ENCODE results near the gene SNX24.
A peak's percentile ranks its signal among the peaks of the same experiment; 100 is the strongest.

Gene SNX24

DNA sequence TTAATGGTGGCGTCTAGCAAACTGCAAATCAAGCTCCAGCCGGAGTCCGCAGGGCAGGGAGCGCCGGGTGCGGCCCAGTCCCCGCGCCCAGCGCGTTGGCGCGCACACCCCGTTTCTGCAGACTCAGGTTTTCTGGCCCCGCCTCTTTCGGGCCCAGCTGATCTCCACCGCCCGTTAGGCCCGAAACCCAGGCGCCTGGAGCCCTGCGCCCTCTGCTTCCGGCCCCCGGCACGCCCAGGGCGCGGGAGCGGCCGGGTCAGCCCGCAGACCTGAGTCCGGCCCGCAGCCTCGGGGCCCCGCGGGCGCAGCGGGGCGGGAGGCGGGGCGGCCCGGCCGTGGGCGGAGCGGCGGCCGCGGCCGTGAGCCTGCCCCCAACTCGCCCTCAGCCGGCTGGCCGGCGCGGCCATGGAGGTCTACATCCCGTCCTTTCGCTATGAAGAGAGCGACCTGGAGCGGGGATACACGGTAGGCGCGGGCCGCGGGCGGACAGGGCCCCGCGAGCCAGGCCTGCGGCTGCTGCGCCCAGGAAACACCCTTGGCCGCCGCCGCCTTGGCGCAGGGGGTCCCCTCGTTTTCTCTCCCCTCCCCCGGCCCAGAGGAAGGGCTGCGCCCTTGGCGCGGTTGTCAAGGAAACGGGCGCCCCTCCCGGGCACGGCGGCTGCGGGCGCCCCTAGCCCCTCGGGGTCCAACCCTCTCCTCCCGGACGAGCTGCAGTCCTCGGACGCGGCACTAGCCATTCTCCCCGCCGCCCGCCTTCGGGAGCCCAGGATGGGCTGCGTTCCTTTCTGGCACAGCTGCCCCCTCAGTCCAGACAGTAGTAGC is at the start of gene SNX24:
TSS of gene SNX24 (plus strand) at position 385 of the 822 bp plus-strand sequence. CDS start at position 406, 21 bp downstream.
- Histone ChIP-seq H3K4me3 (ENCODE audit: low read depth in 1 of 2, low read length in 2 of 2) (peak within 1 kb of the TSS; percentile 88 to 93), H3K4me1 (ENCODE audit: control insufficient read depth in 1 of 2, insufficient read depth in 2 of 2, low read length in 2 of 2) (peaks cover 8 to 9% of the 10 kb centered on the region in 2 donors), H3K27ac (ENCODE audit: low read length) (peak within 1 kb of the TSS; percentile 82), H3K27me3 (ENCODE audit: low read depth, low read length) (no peaks in the 10 kb centered on the region), H3K36me3 (ENCODE audit: control insufficient read depth in 1 of 2, insufficient read depth in 2 of 2, low read length in 2 of 2) (peaks cover 0 to 6% of the 10 kb centered on the region in 2 donors), H3K9me3 (ENCODE audit: control insufficient read depth in 1 of 2, low read length in 2 of 2) (no peaks in the 10 kb centered on the region)

DNA sequence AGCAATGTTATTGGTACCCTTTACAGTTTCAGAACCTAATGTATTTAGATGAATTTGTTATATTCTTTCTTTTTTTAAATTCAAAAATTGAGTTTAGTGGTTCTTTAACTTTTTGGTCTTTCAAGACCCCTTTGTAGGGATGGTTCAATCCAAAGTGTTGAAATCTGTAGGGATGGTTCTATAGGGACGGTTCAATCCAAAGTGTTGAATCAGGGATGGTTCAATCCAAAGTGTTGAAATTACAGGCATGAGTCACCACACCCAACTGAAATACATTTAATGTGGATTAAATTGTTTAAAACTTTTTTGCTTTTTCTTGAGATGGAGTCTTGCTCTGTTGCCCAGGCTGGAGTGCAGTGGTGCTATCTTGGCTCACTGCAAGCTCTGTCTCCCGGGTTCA is 39.9 kb upstream of the SNX24 start:
- Histone ChIP-seq H3K9me3 (ENCODE audit: control insufficient read depth in 1 of 2, low read length in 2 of 2) (no peaks in the 10 kb centered on the region), H3K4me1 (ENCODE audit: control insufficient read depth in 1 of 2, insufficient read depth in 2 of 2, low read length in 2 of 2) (no peaks in the 10 kb centered on the region), H3K36me3 (ENCODE audit: control insufficient read depth in 1 of 2, insufficient read depth in 2 of 2, low read length in 2 of 2) (peaks cover 13 to 47% of the 10 kb centered on the region in 2 donors), H3K27me3 (ENCODE audit: low read depth, low read length) (no peaks in the 10 kb centered on the region), H3K4me3 (ENCODE audit: low read depth in 1 of 2, low read length in 2 of 2) (no peak overlapping the region), H3K27ac (ENCODE audit: low read length) (no peak overlapping the region)

GRCh38 chr5:122810405-122810804 is 35.0 kb upstream of the SNX24 start:
- H3K36me3 ChIP-seq (ENCODE audit: control insufficient read depth in 1 of 2, insufficient read depth in 2 of 2, low read length in 2 of 2), result peaks cover 4 to 21% of the 10 kb centered on the region in 2 donors
- no peaks in the 10 kb centered on the region for H3K9me3 ChIP-seq (ENCODE audit: control insufficient read depth in 1 of 2, low read length in 2 of 2)
- H3K27me3 ChIP-seq (ENCODE audit: low read depth, low read length), result no peaks in the 10 kb centered on the region
- H3K4me1 ChIP-seq (ENCODE audit: control insufficient read depth in 1 of 2, insufficient read depth in 2 of 2, low read length in 2 of 2), result no peaks in the 10 kb centered on the region
- no peak overlapping the region for H3K27ac ChIP-seq (ENCODE audit: low read length)
- H3K4me3 ChIP-seq (ENCODE audit: low read depth in 1 of 2, low read length in 2 of 2), result no peak overlapping the region

- Histone ChIP-seq H3K4me3 (ENCODE audit: low read depth in 1 of 2, low read length in 2 of 2) (no peak overlapping the region), H3K9me3 (ENCODE audit: control insufficient read depth in 1 of 2, low read length in 2 of 2) (no peaks in the 10 kb centered on the region), H3K27ac (ENCODE audit: low read length) (no peak overlapping the region), H3K36me3 (ENCODE audit: control insufficient read depth in 1 of 2, insufficient read depth in 2 of 2, low read length in 2 of 2) (peaks cover 4 to 10% of the 10 kb centered on the region in 2 donors), H3K27me3 (ENCODE audit: low read depth, low read length) (no peaks in the 10 kb centered on the region), H3K4me1 (ENCODE audit: control insufficient read depth in 1 of 2, insufficient read depth in 2 of 2, low read length in 2 of 2) (no peaks in the 10 kb centered on the region)
These were observed 30.1 kb upstream of the SNX24 start for GRCh38 chr5:122815218-122815767.

DNA sequence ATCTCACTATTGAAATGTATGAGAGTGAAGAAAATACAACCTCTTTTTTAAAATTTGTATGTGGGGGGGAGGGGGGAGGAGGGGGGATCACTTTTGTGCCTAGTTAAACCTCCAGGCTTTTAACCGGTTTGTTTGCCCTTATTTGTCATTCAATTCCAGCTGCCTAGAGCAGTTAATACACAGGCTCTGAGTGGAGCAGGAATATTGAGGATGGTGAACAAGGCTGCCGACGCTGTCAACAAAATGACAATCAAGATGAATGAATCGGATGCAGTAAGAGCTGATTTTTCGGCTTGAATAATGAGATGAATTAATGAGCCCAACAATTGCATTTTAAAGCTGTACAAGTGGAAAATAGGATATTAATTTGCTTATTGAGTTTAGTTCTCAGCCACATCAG is 28.7 kb upstream of the SNX24 start:
- H3K4me3 ChIP-seq (ENCODE audit: low read depth in 1 of 2, low read length in 2 of 2), result no peak overlapping the region
- H3K36me3 ChIP-seq (ENCODE audit: control insufficient read depth in 1 of 2, insufficient read depth in 2 of 2, low read length in 2 of 2), result peaks cover 4 to 20% of the 10 kb centered on the region in 2 donors
- H3K27ac ChIP-seq (ENCODE audit: low read length), result no peak overlapping the region
- H3K27me3 ChIP-seq (ENCODE audit: low read depth, low read length), result no peaks in the 10 kb centered on the region
- no peaks in the 10 kb centered on the region for H3K9me3 ChIP-seq (ENCODE audit: control insufficient read depth in 1 of 2, low read length in 2 of 2)
- no peaks in the 10 kb centered on the region for H3K4me1 ChIP-seq (ENCODE audit: control insufficient read depth in 1 of 2, insufficient read depth in 2 of 2, low read length in 2 of 2)

GRCh38 chr5:122831984-122832383 is 13.4 kb upstream of the SNX24 start:
- peaks cover 7 to 9% of the 10 kb centered on the region in 2 donors for H3K36me3 ChIP-seq (ENCODE audit: control insufficient read depth in 1 of 2, insufficient read depth in 2 of 2, low read length in 2 of 2)
- no peak overlapping the region for H3K27ac ChIP-seq (ENCODE audit: low read length)
- H3K4me3 ChIP-seq (ENCODE audit: low read depth in 1 of 2, low read length in 2 of 2), result no peak overlapping the region
- H3K4me1 ChIP-seq (ENCODE audit: control insufficient read depth in 1 of 2, insufficient read depth in 2 of 2, low read length in 2 of 2), result no peaks in the 10 kb centered on the region
- H3K9me3 ChIP-seq (ENCODE audit: control insufficient read depth in 1 of 2, low read length in 2 of 2), result no peaks in the 10 kb centered on the region
- H3K27me3 ChIP-seq (ENCODE audit: low read depth, low read length), result no peaks in the 10 kb centered on the region

- Histone ChIP-seq H3K27ac (ENCODE audit: low read length) (no peak overlapping the region), H3K4me1 (ENCODE audit: control insufficient read depth in 1 of 2, insufficient read depth in 2 of 2, low read length in 2 of 2) (no peaks in the 10 kb centered on the region), H3K27me3 (ENCODE audit: low read depth, low read length) (no peaks in the 10 kb centered on the region), H3K36me3 (ENCODE audit: control insufficient read depth in 1 of 2, insufficient read depth in 2 of 2, low read length in 2 of 2) (no peaks in the 10 kb centered on the region), H3K9me3 (ENCODE audit: control insufficient read depth in 1 of 2, low read length in 2 of 2) (no peaks in the 10 kb centered on the region), H3K4me3 (ENCODE audit: low read depth in 1 of 2, low read length in 2 of 2) (no peak overlapping the region)
These were observed 9.7 kb upstream of the SNX24 start for GRCh38 chr5:122835681-122836080.

GRCh38 chr5:122836947-122837346 is 8.5 kb upstream of the SNX24 start:
- Histone ChIP-seq H3K27ac (ENCODE audit: low read length) (no peak overlapping the region), H3K27me3 (ENCODE audit: low read depth, low read length) (no peaks in the 10 kb centered on the region), H3K4me3 (ENCODE audit: low read depth in 1 of 2, low read length in 2 of 2) (no peak overlapping the region), H3K36me3 (ENCODE audit: control insufficient read depth in 1 of 2, insufficient read depth in 2 of 2, low read length in 2 of 2) (no peaks in the 10 kb centered on the region), H3K4me1 (ENCODE audit: control insufficient read depth in 1 of 2, insufficient read depth in 2 of 2, low read length in 2 of 2) (no peaks in the 10 kb centered on the region), H3K9me3 (ENCODE audit: control insufficient read depth in 1 of 2, low read length in 2 of 2) (no peaks in the 10 kb centered on the region)

- peaks cover 5 to 8% of the 10 kb centered on the region in 2 donors for H3K4me1 ChIP-seq (ENCODE audit: control insufficient read depth in 1 of 2, insufficient read depth in 2 of 2, low read length in 2 of 2)
- H3K27me3 ChIP-seq (ENCODE audit: low read depth, low read length), result no peaks in the 10 kb centered on the region
- H3K9me3 ChIP-seq (ENCODE audit: control insufficient read depth in 1 of 2, low read length in 2 of 2), result no peaks in the 10 kb centered on the region
- no peak overlapping the region for H3K27ac ChIP-seq (ENCODE audit: low read length)
- no peak overlapping the region for H3K4me3 ChIP-seq (ENCODE audit: low read depth in 1 of 2, low read length in 2 of 2)
- H3K36me3 ChIP-seq (ENCODE audit: control insufficient read depth in 1 of 2, insufficient read depth in 2 of 2, low read length in 2 of 2), result no peaks in the 10 kb centered on the region
These were observed 5.7 kb upstream of the SNX24 start for GRCh38 chr5:122839731-122840130.

GRCh38 chr5:122842016-122842580 is 3.3 kb upstream of the SNX24 start:
- Histone ChIP-seq H3K9me3 (ENCODE audit: control insufficient read depth in 1 of 2, low read length in 2 of 2) (no peaks in the 10 kb centered on the region), H3K27me3 (ENCODE audit: low read depth, low read length) (no peaks in the 10 kb centered on the region), H3K36me3 (ENCODE audit: control insufficient read depth in 1 of 2, insufficient read depth in 2 of 2, low read length in 2 of 2) (peaks cover 0 to 6% of the 10 kb centered on the region in 2 donors), H3K27ac (ENCODE audit: low read length) (no peak overlapping the region), H3K4me1 (ENCODE audit: control insufficient read depth in 1 of 2, insufficient read depth in 2 of 2, low read length in 2 of 2) (peaks cover 8 to 9% of the 10 kb centered on the region in 2 donors), H3K4me3 (ENCODE audit: low read depth in 1 of 2, low read length in 2 of 2) (no peak overlapping the region)

DNA sequence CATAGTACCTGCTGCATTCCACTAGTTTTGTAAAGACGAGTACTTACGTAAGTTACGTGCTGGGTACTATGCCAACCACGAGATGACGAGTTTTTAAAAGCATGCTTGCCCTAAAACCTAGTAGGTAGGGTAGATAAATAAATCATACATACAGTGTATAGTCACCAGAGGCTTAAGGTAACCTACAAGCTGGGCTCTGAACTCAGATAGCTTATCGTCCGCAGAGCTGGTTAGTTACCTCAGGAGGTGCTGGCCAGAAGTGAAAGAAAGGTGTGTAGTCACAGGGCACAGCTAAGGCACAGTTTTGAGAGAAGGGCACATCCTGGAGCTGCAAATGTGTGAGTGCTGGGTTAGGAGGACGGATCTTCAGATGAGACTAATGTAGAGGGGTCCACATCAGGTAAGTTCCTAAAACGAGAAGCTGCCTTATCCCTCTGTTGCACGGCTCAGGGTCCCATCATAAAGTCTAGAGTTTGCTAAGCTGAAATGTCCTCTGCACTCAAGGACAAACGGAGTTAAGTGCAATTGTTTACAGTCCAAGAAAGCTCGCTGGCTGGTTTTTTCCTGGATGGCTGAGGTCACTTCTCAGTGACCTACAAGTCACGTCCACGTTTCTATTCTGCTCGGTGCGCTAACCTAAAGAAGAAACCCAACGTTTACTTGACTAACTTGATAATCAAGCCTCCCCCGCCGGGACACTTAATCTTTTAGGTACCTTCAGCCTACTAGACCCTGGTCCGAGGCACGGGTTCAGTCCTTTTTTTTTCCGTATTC is 1.1 kb upstream of the SNX24 start:
- peaks cover 0 to 6% of the 10 kb centered on the region in 2 donors for H3K36me3 ChIP-seq (ENCODE audit: control insufficient read depth in 1 of 2, insufficient read depth in 2 of 2, low read length in 2 of 2)
- H3K27me3 ChIP-seq (ENCODE audit: low read depth, low read length), result no peaks in the 10 kb centered on the region
- H3K9me3 ChIP-seq (ENCODE audit: control insufficient read depth in 1 of 2, low read length in 2 of 2), result no peaks in the 10 kb centered on the region
- peak overlapping the region; percentile 88 to 93 for H3K4me3 ChIP-seq (ENCODE audit: low read depth in 1 of 2, low read length in 2 of 2)
- peaks cover 8 to 9% of the 10 kb centered on the region in 2 donors for H3K4me1 ChIP-seq (ENCODE audit: control insufficient read depth in 1 of 2, insufficient read depth in 2 of 2, low read length in 2 of 2)
- H3K27ac ChIP-seq (ENCODE audit: low read length), result peak overlapping the region; percentile 82
